ENCODE measurements around the gene KANK4. TPM values are rescaled to one million over a fixed set of nuclear protein-coding genes. Genes with fewer than 3 reads are reported as not detected.

The KANK4 gene
- total RNA-seq, 6 experiments from 2014 or later: 0.18 to 6.7 (median 1.3) TPM

- no peaks in the 10 kb centered on the region for H3K36me3 ChIP-seq
- peaks cover 0 to 14% (median 4%) of the 10 kb centered on the region in 4 donors for H3K4me1 ChIP-seq
- no peaks in the 10 kb centered on the region for H3K9me3 ChIP-seq
- 82% methylated on average over 4 of the region's 4 CpGs for WGBS (ENCODE audit: insufficient coverage, low coverage, low lambda C conversion rate, missing lambda C conversion rate)
- intact Hi-C loops (cut with DNase I): no loop called here
- H3K27me3 ChIP-seq: no peaks in the 10 kb centered on the region
- TF ChIP-seq CTCF (IDR thresholded peaks at IDR 0.05) (no peak), POLR2A (IDR thresholded peaks at IDR 0.05) (no peak)
- no peak overlapping the region for H3K27ac ChIP-seq
- H3K4me3 ChIP-seq: no peak overlapping the region
- no peak for ATAC-seq
- DNase-seq: no peak
Observed at GRCh38 chr1:62237361-62237760, 81.9 kb downstream of the KANK4 start.

DNA sequence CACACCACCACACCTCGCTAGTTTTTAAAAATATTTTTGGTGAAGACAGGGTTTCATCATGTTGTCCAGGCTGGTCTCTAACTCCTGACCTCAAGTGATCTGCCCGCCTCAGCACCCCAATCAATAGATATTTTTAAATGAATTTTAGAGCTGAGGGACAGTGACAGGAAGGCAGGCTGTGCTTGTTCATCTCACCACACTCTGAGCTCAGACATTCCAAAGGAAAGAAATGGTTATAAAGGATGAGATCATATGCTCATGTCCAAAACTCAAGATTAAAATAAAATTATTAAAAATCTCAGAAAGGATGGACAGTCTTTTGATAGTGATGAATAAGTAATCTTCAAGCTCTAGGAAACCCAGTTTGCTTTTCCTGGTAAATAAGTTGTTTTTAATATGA, 83.7 kb downstream of the KANK4 start:
- no peak for DNase-seq

GRCh38 chr1:62234688-62235087, 84.5 kb downstream of the KANK4 start:
- no peaks in the 10 kb centered on the region for H3K4me1 ChIP-seq
- DNase-seq (no peak), ATAC-seq (no peak)
- H3K36me3 ChIP-seq: no peaks in the 10 kb centered on the region
- no peak for TF ChIP-seq CTCF (IDR thresholded peaks at IDR 0.05)
- no peak for TF ChIP-seq POLR2A (IDR thresholded peaks at IDR 0.05)
- intact Hi-C loops (cut with DNase I): no loop called here
- no peak overlapping the region for H3K4me3 ChIP-seq
- H3K9me3 ChIP-seq: no peaks in the 10 kb centered on the region
- H3K27ac ChIP-seq: no peak overlapping the region
- no peaks in the 10 kb centered on the region for H3K27me3 ChIP-seq
- 59% methylated on average over 6 of the region's 6 CpGs for WGBS (ENCODE audit: insufficient coverage, low coverage, low lambda C conversion rate, missing lambda C conversion rate)

More for the DNA sequence above, 83.7 kb downstream of the KANK4 start:
- WGBS (ENCODE audit: insufficient coverage, low coverage, low lambda C conversion rate, missing lambda C conversion rate): 75% methylated on average over 2 of the region's 2 CpGs
- H3K4me1 ChIP-seq: no peaks in the 10 kb centered on the region
- no peak overlapping the region for H3K4me3 ChIP-seq
- no peaks in the 10 kb centered on the region for H3K36me3 ChIP-seq
- no peak overlapping the region for H3K27ac ChIP-seq
- no peak for TF ChIP-seq CTCF (IDR thresholded peaks at IDR 0.05)
- no peak for TF ChIP-seq POLR2A (IDR thresholded peaks at IDR 0.05)
- no peak for ATAC-seq
- intact Hi-C loops (cut with DNase I): no loop called here
- H3K9me3 ChIP-seq: no peaks in the 10 kb centered on the region
- no peaks in the 10 kb centered on the region for H3K27me3 ChIP-seq

DNA sequence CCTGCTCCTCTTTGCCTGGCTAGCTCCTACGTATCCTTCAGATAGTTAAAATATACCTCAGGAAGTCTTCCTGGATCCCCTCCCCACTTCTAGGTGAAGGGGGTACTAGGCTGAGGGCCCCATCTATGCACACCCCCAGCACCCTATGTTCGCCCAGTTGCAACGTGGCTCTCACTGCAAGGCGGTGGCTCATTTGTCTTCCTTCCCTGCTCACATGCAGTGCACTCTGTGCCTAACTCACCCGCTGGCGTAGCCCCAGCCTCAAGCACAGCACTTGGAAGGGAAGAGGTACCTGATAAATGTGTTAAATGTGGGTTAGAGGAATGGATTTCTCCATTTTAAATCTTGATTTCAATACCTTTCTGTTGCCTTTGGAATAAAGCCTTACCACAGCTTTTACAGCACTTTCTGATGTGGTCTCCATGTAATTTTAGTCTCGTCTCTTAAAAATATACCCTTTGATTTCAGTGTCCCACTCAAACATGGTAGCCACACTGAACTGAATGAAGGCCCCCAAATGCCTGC, 85.2 kb downstream of the KANK4 start:
- ATAC-seq (no peak), DNase-seq (no peak)
- Histone ChIP-seq H3K4me1 (no peaks in the 10 kb centered on the region), H3K27ac (no peak overlapping the region), H3K9me3 (no peaks in the 10 kb centered on the region), H3K36me3 (no peaks in the 10 kb centered on the region), H3K4me3 (no peak overlapping the region), H3K27me3 (no peaks in the 10 kb centered on the region)
- intact Hi-C loops (cut with DNase I): no loop called here
- 50% methylated on average over 3 of the region's 7 CpGs for WGBS (ENCODE audit: insufficient coverage, low coverage, low lambda C conversion rate, missing lambda C conversion rate)
- TF ChIP-seq CTCF (IDR thresholded peaks at IDR 0.05): no peak
- no peak for TF ChIP-seq POLR2A (IDR thresholded peaks at IDR 0.05)

DNA sequence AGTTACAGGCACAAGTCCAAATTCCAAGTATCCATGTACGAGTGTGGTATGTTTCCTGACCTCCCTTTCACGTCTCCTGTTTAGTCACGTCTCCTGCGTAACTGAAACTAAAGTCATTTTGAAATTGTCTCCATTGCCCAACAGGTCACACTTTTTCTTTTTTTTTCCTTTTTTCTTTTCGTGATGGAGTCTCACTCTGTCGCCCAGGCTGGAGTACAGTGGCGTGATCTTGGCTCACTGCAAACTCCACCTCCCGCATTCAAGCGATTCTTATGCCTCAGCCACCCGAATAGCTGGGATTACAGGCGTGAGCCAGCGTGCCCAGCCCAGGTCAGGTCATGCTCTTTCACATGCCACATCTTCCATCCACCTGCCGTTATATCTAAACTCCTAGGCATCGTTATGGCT, 86.4 kb downstream of the KANK4 start:
- TF ChIP-seq CTCF (IDR thresholded peaks at IDR 0.05): no peak
- no peak for TF ChIP-seq POLR2A (IDR thresholded peaks at IDR 0.05)
- H3K4me1 ChIP-seq: no peaks in the 10 kb centered on the region
- H3K27me3 ChIP-seq: no peaks in the 10 kb centered on the region
- no peaks in the 10 kb centered on the region for H3K36me3 ChIP-seq
- WGBS (ENCODE audit: insufficient coverage, low coverage, low lambda C conversion rate, missing lambda C conversion rate): 53% methylated on average over 12 of the region's 14 CpGs
- intact Hi-C loops (cut with DNase I): no loop called here
- ATAC-seq (no peak), DNase-seq (no peak)
- H3K9me3 ChIP-seq: no peaks in the 10 kb centered on the region
- no peak overlapping the region for H3K27ac ChIP-seq
- H3K4me3 ChIP-seq: no peak overlapping the region
